OCI-LY1 (cell line): ENCODE results near the gene TMEM167B.

ENCODE experiments used
- H2AFZ ChIP-seq: fragments of 200-600 bp; sonication (generic), shearing (Covaris generic); 2 replicates; pipeline ENCODE4 v1.6.0; 2014; ENCODE audit warnings: antibody characterized with exemption, mild to moderate bottlenecking, low read length
- H3F3A ChIP-seq: fragments of 200-600 bp; sonication (generic), shearing (Covaris generic); 2 replicates; pipeline ENCODE4 v1.6.0; 2014; ENCODE audit warnings: mild to moderate bottlenecking, antibody characterized with exemption, low read length, moderate library complexity; ENCODE audit not compliant: insufficient read depth
- H3K27ac ChIP-seq: fragments of 200-600 bp; sonication (generic); 2 replicates; pipeline ENCODE4 v1.5.1; 2014; ENCODE audit warnings: low read length, mixed run types, mild to moderate bottlenecking, low read depth; ENCODE audit not compliant: poor library complexity, severe bottlenecking
- H3K27me3 ChIP-seq: fragments of 200-600 bp; sonication (generic); 2 replicates; pipeline ENCODE4 v1.6.0; 2014; ENCODE audit warnings: antibody characterized with exemption, mild to moderate bottlenecking, low read length, moderate library complexity; ENCODE audit not compliant: insufficient read depth
- H3K36me3 ChIP-seq: fragments of 200-600 bp; sonication (generic); 2 replicates; pipeline ENCODE4 v1.6.1; 2014; ENCODE audit warnings: mild to moderate bottlenecking, antibody characterized with exemption, low read length, moderate library complexity, mixed read lengths; ENCODE audit not compliant: insufficient read depth
- H3K4me1 ChIP-seq: fragments of 200-600 bp; sonication (generic); 2 replicates; pipeline ENCODE4 v1.5.1; 2014; ENCODE audit warnings: mild to moderate bottlenecking, low read length, moderate library complexity; ENCODE audit not compliant: insufficient read depth, severe bottlenecking
- H3K4me2 ChIP-seq: fragments of 200-600 bp; sonication (generic), shearing (Covaris generic); 2 replicates; pipeline ENCODE4 v1.6.1; 2014; ENCODE audit warnings: low read length
- H3K4me3 ChIP-seq: fragments of 200-600 bp; sonication (generic); 2 replicates; pipeline ENCODE4 v1.5.1; 2014; ENCODE audit warnings: low read length, low read depth, mild to moderate bottlenecking, mixed read lengths; ENCODE audit not compliant: poor library complexity, severe bottlenecking
- H3K79me2 ChIP-seq: fragments of 200-600 bp; shearing (Covaris generic); 2 replicates; pipeline ENCODE4 v1.6.1; 2016; ENCODE audit warnings: mixed run types, low read length, mixed read lengths; ENCODE audit not compliant: insufficient read depth
- H3K9ac ChIP-seq: fragments of 200-600 bp; sonication (generic), shearing (Covaris generic); 2 replicates; pipeline ENCODE4 v1.6.1; 2014; ENCODE audit warnings: mild to moderate bottlenecking, low read length, mixed read lengths
- H3K9me2 ChIP-seq: fragments of 200-600 bp; sonication (generic), shearing (Covaris generic); 2 replicates; pipeline ENCODE4 v1.6.1; 2014; ENCODE audit warnings: low read depth, mild to moderate bottlenecking, low read length, mixed read lengths
- H3K9me3 ChIP-seq: fragments of 200-600 bp; shearing (Covaris generic); 2 replicates; pipeline ENCODE4 v1.6.1; 2014; ENCODE audit warnings: low read length, mixed read lengths
- H4K20me1 ChIP-seq: fragments of 200-600 bp; sonication (generic), shearing (Covaris generic); 2 replicates; pipeline ENCODE4 v1.6.0; 2016; ENCODE audit warnings: mild to moderate bottlenecking, low read length; ENCODE audit not compliant: insufficient read depth
- CTCF ChIP-seq: fragments of 200-600 bp; sonication (generic), shearing (Covaris generic); IDR thresholded peaks from 2 replicates; pipeline ENCODE4 v1.5.1; 2017; ENCODE audit warnings: mild to moderate bottlenecking, antibody characterized with exemption, low read length, moderate library complexity, mixed read lengths
- EZH2 ChIP-seq: fragments of 200-600 bp; sonication (generic), shearing (Covaris generic); IDR thresholded peaks from 2 replicates; pipeline ENCODE4 v1.8.0; 2017; ENCODE audit warnings: borderline replicate concordance, mixed run types, mild to moderate bottlenecking, antibody characterized with exemption, low read length, moderate library complexity, mixed read lengths

The TMEM167B gene

DNA sequence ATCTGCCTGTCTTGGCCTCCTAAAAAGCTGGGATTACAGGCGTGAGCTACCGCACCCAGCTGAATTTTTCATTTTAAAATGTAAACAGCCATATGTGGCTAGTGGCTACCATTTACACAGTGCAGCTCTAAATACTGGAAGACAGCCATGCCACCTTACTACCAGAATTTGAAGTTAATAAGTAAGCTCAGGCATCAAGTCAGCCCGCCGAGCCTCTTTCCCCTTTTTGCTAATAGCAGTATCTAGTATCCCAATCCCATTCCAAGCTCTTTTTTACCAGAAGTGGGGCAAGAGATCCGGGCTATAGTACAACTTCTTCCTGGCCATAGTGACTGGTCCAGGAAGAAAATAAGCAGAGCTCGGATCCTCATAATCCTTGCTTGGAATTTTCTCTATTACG is 29.9 kb upstream of the TMEM167B start:
- H3K9me2 ChIP-seq: no peaks in the 10 kb centered on the region
- H3K4me1 ChIP-seq: no peaks in the 10 kb centered on the region
- no peaks in the 10 kb centered on the region for H3K79me2 ChIP-seq
- no peaks in the 10 kb centered on the region for H3K9me3 ChIP-seq
- H3K4me2 ChIP-seq: no peak overlapping the region
- no peak overlapping the region for H3K27ac ChIP-seq
- H3K9ac ChIP-seq: no peak overlapping the region
- H4K20me1 ChIP-seq: no peaks in the 10 kb centered on the region
- peaks cover 24% of the 10 kb centered on the region for H3K36me3 ChIP-seq
- no peak overlapping the region for H2AFZ ChIP-seq
- no peaks in the 10 kb centered on the region for H3K27me3 ChIP-seq
- TF ChIP-seq EZH2 (no peak), CTCF (no peak)
- no peaks in the 10 kb centered on the region for H3F3A ChIP-seq
- no peak overlapping the region for H3K4me3 ChIP-seq

- Histone ChIP-seq H3K27ac (no peak overlapping the region), H3K4me2 (no peak overlapping the region), H3F3A (no peaks in the 10 kb centered on the region), H4K20me1 (no peaks in the 10 kb centered on the region), H3K4me3 (no peak overlapping the region), H3K9me2 (no peaks in the 10 kb centered on the region), H3K36me3 (peaks cover 27% of the 10 kb centered on the region), H3K27me3 (no peaks in the 10 kb centered on the region), H3K4me1 (no peaks in the 10 kb centered on the region), H3K79me2 (no peaks in the 10 kb centered on the region), H2AFZ (no peak overlapping the region), H3K9ac (no peak overlapping the region), H3K9me3 (no peaks in the 10 kb centered on the region)
- TF ChIP-seq EZH2 (no peak), CTCF (no peak)
These were observed 29.4 kb upstream of the TMEM167B start for GRCh38 chr1:109061183-109061582.

DNA sequence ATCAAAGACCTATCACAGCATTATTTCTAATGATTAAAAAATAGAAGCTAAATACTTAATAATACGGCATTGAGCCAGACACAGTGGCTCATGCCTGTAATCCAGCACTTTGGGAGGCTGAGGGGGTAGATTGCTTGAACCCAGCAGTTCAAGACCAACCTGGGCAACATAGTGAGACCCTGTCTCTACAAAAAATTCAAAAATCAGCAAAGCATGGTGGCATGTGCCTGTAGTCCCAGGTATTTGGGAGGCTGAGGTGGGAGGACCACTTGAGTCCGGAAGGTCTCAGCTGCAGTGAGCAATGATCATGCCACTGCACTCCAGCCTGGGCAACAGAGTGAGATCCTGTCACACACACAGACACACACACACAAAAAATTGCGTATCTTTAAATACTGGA is 25.4 kb upstream of the TMEM167B start:
- Histone ChIP-seq H3K9me2 (no peaks in the 10 kb centered on the region), H3F3A (no peaks in the 10 kb centered on the region), H3K79me2 (no peaks in the 10 kb centered on the region), H3K4me2 (no peak overlapping the region), H3K9ac (no peak overlapping the region), H4K20me1 (no peaks in the 10 kb centered on the region), H3K27me3 (no peaks in the 10 kb centered on the region), H3K4me1 (no peaks in the 10 kb centered on the region), H3K36me3 (peaks cover 43% of the 10 kb centered on the region), H2AFZ (no peak overlapping the region), H3K9me3 (no peaks in the 10 kb centered on the region), H3K4me3 (no peak overlapping the region), H3K27ac (no peak overlapping the region)
- TF ChIP-seq EZH2 (no peak), CTCF (no peak)
